Large intestine (tissue), 3 donors: Measurements from ENCODE around the gene RPS10. TPM values are rescaled to one million over a fixed set of nuclear protein-coding genes. Genes with fewer than 3 reads are reported as not detected.
"Not testable (repeated sequence)": the region's sequence is repeated elsewhere in the genome, so short reads cannot be mapped to it uniquely, and the experiment has no call there.

Source experiments
- DNase-seq, 2 donors: peaks; one replicate each; pipeline versions ENCODE4 v3.0.0 to v3.0.0-alpha.2; 2013
- H3K27ac ChIP-seq: one replicate; pipeline ENCODE4 v1.5.1; 2013; ENCODE audit warnings: low read length
- H3K27me3 ChIP-seq: 2 replicates; pipeline ENCODE4 v1.6.1; 2013; ENCODE audit warnings: low read length; ENCODE audit not compliant: control insufficient read depth, insufficient read depth
- H3K36me3 ChIP-seq: 2 replicates; pipeline ENCODE4 v1.6.1; 2013; ENCODE audit warnings: low read length; ENCODE audit not compliant: control insufficient read depth, insufficient read depth
- H3K4me1 ChIP-seq: one replicate; pipeline ENCODE4 v1.6.1; 2013; ENCODE audit warnings: low read length; ENCODE audit not compliant: control insufficient read depth, insufficient read depth
- H3K4me3 ChIP-seq: one replicate; pipeline ENCODE4 v1.5.1; 2013; ENCODE audit warnings: low read length
- H3K9me3 ChIP-seq: one replicate; pipeline ENCODE4 v1.6.1; 2013; ENCODE audit warnings: mild to moderate bottlenecking, low read depth, low read length, moderate library complexity; ENCODE audit not compliant: control insufficient read depth
- WGBS: methylation state at CpG from one replicate; pipeline ENCODE4 v1.1.5; 2013; ENCODE audit warnings: low lambda C conversion rate; ENCODE audit not compliant: insufficient coverage; 5-methylcytosine and 5-hydroxymethylcytosine counted together
- polyA plus RNA-seq: library from polyadenylated mRNA; unstranded; fragments of 120-200 nt; gene quantifications from one replicate; pipeline ENCODE4 v1.2.1, GENCODE V29; 2013

RPS10 gene
- polyA plus RNA-seq, 1 donor: 2,184 TPM

- Histone ChIP-seq H3K9me3 (peaks cover 6% of the 10 kb centered on the region), H3K27me3 (no peaks in the 10 kb centered on the region), H3K27ac (no peak overlapping the region), H3K4me1 (no peaks in the 10 kb centered on the region), H3K36me3 (no peaks in the 10 kb centered on the region), H3K4me3 (no peak overlapping the region)
- WGBS: 100% methylated on average over 1 of the region's 5 CpGs
- DNase-seq: no peak
Measured at GRCh38 chr6:34435916-34436315, 10.0 kb upstream of the RPS10 start.

GRCh38 chr6:34425132-34425497, 754 bp downstream of the RPS10 start:
- Histone ChIP-seq H3K27ac (peak overlapping the region; percentile 75), H3K4me3 (peak overlapping the region; percentile 88), H3K4me1 (peaks cover 6% of the 10 kb centered on the region), H3K9me3 (no peaks in the 10 kb centered on the region), H3K36me3 (peaks cover 41% of the 10 kb centered on the region), H3K27me3 (no peaks in the 10 kb centered on the region)
- WGBS: no CpG with 5 or more reads among the region's 10 CpGs
- no peak for DNase-seq

- Histone ChIP-seq H3K27me3 (no peaks in the 10 kb centered on the region), H3K4me3 (peak overlapping the region; percentile 88), H3K27ac (no peak overlapping the region), H3K9me3 (no peaks in the 10 kb centered on the region), H3K4me1 (peaks cover 6% of the 10 kb centered on the region), H3K36me3 (peaks cover 48% of the 10 kb centered on the region)
- no CpG with 5 or more reads among the region's 19 CpGs for whole genome bisulfite sequencing
- DNase-seq: no peak
Measured at GRCh38 chr6:34424200-34425131, 1.4 kb downstream of the RPS10 start.

GRCh38 chr6:34423254-34423653, 2.6 kb downstream of the RPS10 start:
- Histone ChIP-seq H3K4me3 (no peak overlapping the region), H3K36me3 (peaks cover 58% of the 10 kb centered on the region), H3K27ac (no peak overlapping the region), H3K27me3 (no peaks in the 10 kb centered on the region), H3K9me3 (no peaks in the 10 kb centered on the region), H3K4me1 (peaks cover 6% of the 10 kb centered on the region)
- no CpG with 5 or more reads among the region's 5 CpGs for WGBS
- no peak for DNase-seq

GRCh38 chr6:34418367-34418766, 7.5 kb downstream of the RPS10 start:
- H3K27ac ChIP-seq: no peak overlapping the region
- H3K4me1 ChIP-seq: peaks cover 6% of the 10 kb centered on the region
- H3K9me3 ChIP-seq: no peaks in the 10 kb centered on the region
- DNase-seq: no peak
- WGBS: 100% methylated on average over 1 of the region's 5 CpGs
- H3K27me3 ChIP-seq: no peaks in the 10 kb centered on the region
- peaks cover 69% of the 10 kb centered on the region for H3K36me3 ChIP-seq
- H3K4me3 ChIP-seq: no peak overlapping the region

GRCh38 chr6:34416877-34417371, 8.9 kb downstream of the RPS10 start:
- H3K27ac ChIP-seq: no peak overlapping the region
- no peaks in the 10 kb centered on the region for H3K9me3 ChIP-seq
- H3K27me3 ChIP-seq: no peaks in the 10 kb centered on the region
- peaks cover 6% of the 10 kb centered on the region for H3K4me1 ChIP-seq
- peaks cover 55% of the 10 kb centered on the region for H3K36me3 ChIP-seq
- no peak overlapping the region for H3K4me3 ChIP-seq
- DNase-seq: no peak
- 100% methylated on average over 1 of the region's 7 CpGs for WGBS

GRCh38 chr6:34414999-34415858, 10.6 kb downstream of the RPS10 start:
- peaks cover 45% of the 10 kb centered on the region for H3K36me3 ChIP-seq
- no CpG with 5 or more reads among the region's 11 CpGs for WGBS
- H3K27me3 ChIP-seq: no peaks in the 10 kb centered on the region
- H3K9me3 ChIP-seq: no peaks in the 10 kb centered on the region
- peak; percentile 71 to 82 for DNase-seq
- peak overlapping the region; percentile 49 for H3K27ac ChIP-seq
- H3K4me1 ChIP-seq: peaks cover 6% of the 10 kb centered on the region
- H3K4me3 ChIP-seq: no peak overlapping the region

- Histone ChIP-seq H3K9me3 (no peaks in the 10 kb centered on the region), H3K4me3 (no peak overlapping the region), H3K27ac (no peak overlapping the region), H3K27me3 (no peaks in the 10 kb centered on the region), H3K36me3 (peaks cover 22% of the 10 kb centered on the region), H3K4me1 (peaks cover 6% of the 10 kb centered on the region)
- WGBS: no CpG with 5 or more reads among the region's 5 CpGs
- no peak for DNase-seq
Measured at GRCh38 chr6:34412643-34413214, 13.1 kb downstream of the RPS10 start.

GRCh38 chr6:34412016-34412415, 13.9 kb downstream of the RPS10 start:
- H3K27me3 ChIP-seq: no peaks in the 10 kb centered on the region
- no peak overlapping the region for H3K27ac ChIP-seq
- H3K4me1 ChIP-seq: peaks cover 6% of the 10 kb centered on the region
- no CpG with 5 or more reads among the region's 5 CpGs for WGBS
- DNase-seq: no peak
- no peak overlapping the region for H3K4me3 ChIP-seq
- H3K36me3 ChIP-seq: peaks cover 14% of the 10 kb centered on the region
- H3K9me3 ChIP-seq: no peaks in the 10 kb centered on the region

GRCh38 chr6:34407915-34408314, 18.0 kb downstream of the RPS10 start:
- not testable (repeated sequence) for H3K27ac ChIP-seq, H3K4me3 ChIP-seq, H3K9me3 ChIP-seq, DNase-seq, H3K36me3 ChIP-seq, H3K27me3 ChIP-seq, H3K4me1 ChIP-seq
- WGBS: 100% methylated on average over 1 of the region's 1 CpG
